Peyer's patch (tissue), 4 donors: Measurements from ENCODE around the gene XPO4.
"Not testable (repeated sequence)": the region's sequence is repeated elsewhere in the genome, so short reads cannot be mapped to it uniquely, and the experiment has no call there.

Source experiments
- POLR2A ChIP-seq, 2 donors: fragments of 450-650 bp; IDR thresholded peaks; one replicate each; pipeline ENCODE4 v1.5.1; 2017; ENCODE audit warnings: antibody characterized with exemption in 2 of 2, mild to moderate bottlenecking in 2 of 2, moderate library complexity in 2 of 2
- TF ChIP-seq, protein P1 (sequence below), 6 experiments: fragments of 450-650 bp in 4 of 6; fragments of 200-600 bp in 2 of 6; sonication (generic) in 1 of 6; IDR thresholded peaks; one replicate each; pipeline ENCODE4 v1.5.1; 2017 to 2019; ENCODE audit warnings: antibody characterized with exemption in 6 of 6, mild to moderate bottlenecking in 3 of 6, moderate library complexity in 1 of 6

DNA sequence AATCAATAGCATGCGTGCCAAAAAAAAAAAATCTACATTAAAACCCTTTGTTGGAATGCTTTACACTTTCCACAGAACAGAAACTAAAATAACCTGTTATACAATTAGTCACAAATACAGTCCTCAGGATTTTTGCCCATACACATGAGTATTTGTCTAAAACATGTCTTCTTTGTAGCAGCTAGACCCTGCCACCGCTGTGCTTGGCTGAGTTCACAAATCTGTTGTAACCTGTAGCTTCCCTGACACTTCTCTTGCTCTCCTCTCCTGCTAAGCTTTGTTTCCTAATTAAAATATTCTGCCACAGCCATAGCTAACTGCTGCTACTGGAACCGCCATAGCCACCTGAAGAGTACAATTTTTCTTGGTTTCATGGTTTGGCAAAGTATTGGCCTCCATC is 45.5 kb upstream of the XPO4 start:
- TF ChIP-seq, protein P1, sequence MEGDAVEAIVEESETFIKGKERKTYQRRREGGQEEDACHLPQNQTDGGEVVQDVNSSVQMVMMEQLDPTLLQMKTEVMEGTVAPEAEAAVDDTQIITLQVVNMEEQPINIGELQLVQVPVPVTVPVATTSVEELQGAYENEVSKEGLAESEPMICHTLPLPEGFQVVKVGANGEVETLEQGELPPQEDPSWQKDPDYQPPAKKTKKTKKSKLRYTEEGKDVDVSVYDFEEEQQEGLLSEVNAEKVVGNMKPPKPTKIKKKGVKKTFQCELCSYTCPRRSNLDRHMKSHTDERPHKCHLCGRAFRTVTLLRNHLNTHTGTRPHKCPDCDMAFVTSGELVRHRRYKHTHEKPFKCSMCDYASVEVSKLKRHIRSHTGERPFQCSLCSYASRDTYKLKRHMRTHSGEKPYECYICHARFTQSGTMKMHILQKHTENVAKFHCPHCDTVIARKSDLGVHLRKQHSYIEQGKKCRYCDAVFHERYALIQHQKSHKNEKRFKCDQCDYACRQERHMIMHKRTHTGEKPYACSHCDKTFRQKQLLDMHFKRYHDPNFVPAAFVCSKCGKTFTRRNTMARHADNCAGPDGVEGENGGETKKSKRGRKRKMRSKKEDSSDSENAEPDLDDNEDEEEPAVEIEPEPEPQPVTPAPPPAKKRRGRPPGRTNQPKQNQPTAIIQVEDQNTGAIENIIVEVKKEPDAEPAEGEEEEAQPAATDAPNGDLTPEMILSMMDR (IDR thresholded peaks at IDR 0.05): not testable (repeated sequence)
- not testable (repeated sequence) for TF ChIP-seq POLR2A (IDR thresholded peaks at IDR 0.05)
